CD4-positive, alpha-beta T cell treated with Interleukin-2 at 100 ng/mL for 4 hours (primary cell): ENCODE data around the gene MYLIP.

ENCODE experiments used
- DNase-seq: peaks from one replicate; pipeline ENCODE4 v3.0.0-alpha.2; 2020; ENCODE audit warnings: low spot score

MYLIP gene

DNA sequence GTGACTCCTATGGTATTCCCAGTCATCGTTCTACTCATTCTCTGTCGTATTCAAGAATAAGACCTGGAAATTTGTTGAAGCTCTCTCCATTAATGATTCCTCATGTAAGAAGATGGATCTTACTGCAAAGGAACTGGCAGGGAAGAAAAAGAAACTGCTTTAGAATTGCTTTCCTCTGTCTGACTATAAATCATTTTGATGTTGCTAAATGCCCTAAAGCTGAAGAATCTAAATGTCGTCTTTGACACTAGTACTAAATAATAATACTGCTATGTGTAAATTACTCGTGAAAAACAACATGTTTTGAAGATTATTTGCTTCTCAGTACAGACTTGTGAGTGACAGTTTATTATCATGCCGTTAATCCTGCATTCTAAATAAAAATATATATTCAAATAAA, 20.5 kb upstream of the MYLIP start:
- no peak for DNase-seq

DNA sequence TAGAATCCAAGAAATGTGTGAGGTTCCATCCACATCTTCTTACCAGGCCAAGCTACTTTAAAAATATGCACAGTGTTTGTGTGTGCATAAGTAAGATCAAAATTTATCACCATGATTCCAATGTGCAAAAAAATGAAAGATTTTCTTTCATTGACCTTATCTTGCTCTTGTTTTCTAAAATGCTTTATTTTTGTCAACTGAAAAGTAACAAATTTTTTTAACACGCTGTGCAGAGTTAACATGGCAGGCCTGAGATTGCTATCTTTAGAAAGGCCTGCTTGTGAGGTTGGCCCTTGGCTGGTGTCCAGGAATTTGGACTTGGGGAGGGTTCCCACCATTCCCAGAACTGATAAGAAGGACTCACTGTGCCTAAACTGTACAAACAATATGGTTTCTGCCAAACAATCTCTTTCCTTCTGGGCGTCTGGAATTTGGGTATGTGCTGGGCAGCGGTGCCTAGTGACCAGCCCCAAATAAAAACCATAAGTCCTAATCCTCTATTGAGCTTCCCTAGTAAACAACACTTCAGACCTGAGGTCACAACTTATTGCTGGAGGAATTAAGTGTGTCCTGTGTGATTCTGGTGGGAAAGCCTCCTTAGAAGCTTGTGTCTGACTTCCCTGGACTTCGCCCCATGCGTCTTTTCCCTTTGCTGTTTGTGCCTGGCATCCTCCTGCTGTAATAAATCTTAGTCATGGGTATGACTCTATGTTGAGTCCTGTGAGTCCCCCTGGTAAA, 19.8 kb upstream of the MYLIP start:
- DNase-seq: no peak

DNA sequence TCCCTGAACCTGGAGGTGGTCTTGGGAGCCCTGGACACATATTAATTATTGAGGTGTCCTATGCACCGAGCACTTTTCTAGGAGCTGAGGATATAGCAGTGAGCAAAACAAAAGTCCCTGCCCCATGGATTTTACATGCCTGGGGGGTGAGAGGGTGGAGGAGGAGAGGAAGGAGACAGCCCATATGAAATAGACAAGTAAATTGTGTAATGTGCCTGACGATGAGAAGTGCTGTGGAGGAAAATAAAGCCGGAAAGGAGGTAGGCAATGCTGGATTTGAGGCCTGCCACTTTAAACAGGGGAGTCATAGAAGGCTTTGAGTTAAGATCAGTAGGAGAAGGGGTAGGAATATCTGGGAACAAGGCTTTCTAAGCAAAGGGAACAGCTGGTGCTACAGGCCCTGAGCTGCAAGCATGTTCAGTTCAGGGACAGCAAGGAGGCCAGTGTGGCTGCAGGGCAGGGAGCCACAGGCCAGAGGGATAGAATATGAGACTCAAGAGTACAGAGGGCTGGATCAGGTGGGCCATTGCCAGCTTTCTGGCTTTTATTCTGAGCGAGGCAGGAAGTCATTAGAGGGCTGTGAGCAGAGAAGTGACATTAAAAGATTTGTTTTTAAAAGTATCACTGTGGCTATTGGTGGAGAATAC, 19.1 kb upstream of the MYLIP start:
- no peak for DNase-seq

DNA sequence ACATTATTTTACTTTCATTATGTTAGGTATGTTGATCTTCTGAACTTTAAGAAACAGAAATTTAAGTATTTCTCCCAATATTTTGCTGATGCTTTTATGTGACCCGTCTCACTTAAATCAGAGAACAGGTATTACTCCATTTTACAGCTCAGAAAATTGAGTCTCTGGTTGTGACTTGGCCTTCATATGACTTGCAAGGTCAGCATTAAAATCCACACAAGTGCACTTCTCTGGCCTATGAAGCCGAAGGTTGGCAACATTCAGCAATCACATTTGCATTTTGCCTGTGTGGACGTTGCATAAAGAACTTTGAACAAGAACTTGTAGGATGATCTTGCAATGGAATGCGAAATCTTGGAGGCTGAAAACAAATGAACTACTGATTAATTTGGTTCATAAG, 10.1 kb upstream of the MYLIP start:
- no peak for DNase-seq

DNA sequence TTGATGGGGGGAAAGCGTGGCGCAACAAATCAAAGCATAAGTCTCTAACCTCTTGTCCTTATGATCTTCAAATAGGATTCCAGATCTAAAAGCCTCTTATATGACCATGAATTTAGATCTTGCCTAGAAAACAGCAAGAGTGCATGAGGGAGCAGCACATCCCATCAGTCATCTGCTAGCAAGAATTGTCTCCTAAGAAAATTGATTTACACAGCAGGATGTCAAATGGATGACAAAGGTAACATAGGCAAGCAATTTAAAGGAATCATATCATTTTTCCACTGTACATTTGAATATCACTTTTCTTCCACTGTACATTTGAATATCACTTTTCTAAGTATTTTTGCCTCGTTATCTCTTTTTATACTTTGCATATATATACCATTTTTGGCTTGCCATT, 7.5 kb upstream of the MYLIP start:
- no peak for DNase-seq

DNA sequence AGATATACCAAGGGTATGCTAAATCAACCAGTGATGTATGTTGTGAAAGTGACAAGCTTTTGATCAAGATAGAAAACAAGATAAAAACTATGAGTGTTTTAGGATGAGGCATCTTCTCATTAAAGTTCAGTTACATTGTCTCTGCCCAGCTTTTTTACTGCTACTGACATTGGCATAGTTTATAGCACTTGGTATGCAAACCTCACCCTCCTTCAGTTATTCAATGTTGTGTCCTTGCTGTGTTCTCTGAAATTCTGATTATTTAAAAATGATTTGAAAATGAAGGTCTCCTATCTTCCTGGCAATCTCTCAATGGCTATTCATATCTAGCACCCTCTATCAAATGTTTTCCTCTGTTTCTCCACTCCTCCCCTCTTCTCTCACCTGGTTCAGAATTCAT, 6.7 kb upstream of the MYLIP start:
- no peak for DNase-seq

DNA sequence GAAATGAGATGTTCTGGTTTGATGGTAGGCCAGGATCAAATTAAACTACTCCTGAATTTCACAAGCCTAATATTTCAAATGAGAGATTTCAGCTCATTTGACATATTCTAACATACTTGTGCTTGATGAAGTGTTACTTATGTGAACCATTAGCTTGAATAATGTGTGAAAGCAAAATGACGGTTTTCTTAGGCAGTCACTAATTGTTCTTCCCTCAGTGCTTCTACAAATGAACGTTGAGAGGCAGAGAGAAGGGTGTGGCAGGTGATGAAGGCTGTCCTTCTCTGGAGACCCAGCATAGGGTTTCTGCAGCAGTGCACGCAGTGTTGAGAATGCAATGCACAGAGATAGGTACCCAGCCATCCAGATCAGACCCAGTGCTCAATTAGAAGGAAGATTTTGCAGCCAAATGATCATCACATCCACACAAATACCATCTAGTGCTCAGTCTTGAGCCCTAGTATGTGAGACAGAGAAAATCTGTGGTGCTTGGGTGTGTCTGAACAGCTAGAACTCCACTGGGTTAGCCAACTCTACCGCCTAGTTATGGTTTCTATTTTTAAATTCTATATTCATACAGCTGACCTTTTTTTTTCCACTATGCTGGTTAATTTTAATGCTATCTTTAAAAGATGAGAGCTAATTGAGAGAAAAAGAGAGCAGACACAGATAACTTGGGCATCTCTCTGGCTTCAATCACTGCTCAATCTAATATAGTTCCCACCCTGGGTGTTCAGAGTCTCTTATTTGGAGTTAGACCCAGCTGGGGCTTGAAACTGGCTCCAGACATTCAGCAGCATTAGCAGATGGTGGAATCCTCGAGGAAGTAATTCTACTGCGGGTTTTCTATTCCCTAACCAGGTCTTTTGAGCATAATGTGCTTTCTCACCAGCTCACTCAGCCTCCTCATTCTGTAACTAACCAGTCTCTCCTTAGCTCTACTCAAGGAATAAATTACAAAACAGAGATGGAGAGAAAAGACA, 4.4 kb upstream of the MYLIP start:
- DNase-seq: no peak

DNA sequence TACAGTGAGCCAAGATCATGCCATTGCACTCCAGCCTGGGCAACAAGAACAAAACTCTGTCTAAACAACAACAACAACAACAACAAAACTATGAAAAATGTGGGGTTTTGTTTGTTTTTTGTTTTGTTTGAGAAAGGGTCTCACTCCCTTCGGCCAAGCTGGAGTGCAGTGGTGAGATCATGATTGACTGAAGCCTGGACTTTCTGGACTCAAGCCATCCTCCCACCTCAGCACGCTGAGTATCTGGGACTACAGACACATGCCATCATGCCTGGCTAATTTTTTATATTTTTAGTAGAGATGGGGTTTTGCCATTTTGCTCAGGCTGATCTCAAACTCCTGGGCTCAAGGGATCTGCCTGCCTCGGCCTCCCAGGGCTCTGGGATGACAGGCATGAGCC, 2.8 kb upstream of the MYLIP start:
- no peak for DNase-seq

DNA sequence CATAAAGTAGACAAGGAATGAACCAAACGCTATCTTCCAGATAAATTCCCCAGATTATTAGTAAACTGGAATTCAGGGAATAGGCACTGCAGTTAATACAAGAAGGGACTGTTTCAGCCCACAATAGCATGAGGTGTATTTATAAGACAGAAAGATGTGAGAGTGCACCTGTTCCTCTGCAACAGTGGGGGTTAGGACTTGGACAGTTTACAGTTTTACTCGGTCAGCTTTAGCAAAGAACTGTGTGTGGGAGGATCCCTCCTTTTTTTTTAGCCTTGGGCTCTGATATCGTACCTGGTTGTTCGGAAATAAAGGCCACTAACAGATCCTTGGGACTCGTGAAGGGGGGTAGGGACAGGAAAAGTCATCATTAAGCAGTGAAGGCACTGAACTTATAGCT, 2.0 kb upstream of the MYLIP start:
- DNase-seq: no peak

DNA sequence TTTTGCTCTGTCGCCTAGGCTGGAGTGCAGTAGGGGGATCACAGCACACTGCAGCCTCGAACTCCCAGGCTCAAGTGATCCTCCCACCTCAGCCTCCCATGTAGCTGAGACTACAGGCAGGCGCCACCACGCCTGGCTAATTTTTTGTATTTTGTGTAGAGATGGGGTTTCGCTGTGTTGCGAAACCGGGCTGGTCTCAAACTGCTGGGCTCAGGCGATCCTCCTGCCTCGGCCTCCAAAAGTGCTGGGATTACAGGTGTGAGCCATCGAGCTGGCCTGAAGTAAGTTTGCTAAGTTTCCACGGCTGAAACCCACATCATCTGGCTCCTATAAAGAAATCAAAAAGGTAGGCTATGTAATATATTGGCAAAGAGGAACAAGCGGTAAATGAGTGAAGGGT, 1.4 kb upstream of the MYLIP start:
- DNase-seq: no peak

DNA sequence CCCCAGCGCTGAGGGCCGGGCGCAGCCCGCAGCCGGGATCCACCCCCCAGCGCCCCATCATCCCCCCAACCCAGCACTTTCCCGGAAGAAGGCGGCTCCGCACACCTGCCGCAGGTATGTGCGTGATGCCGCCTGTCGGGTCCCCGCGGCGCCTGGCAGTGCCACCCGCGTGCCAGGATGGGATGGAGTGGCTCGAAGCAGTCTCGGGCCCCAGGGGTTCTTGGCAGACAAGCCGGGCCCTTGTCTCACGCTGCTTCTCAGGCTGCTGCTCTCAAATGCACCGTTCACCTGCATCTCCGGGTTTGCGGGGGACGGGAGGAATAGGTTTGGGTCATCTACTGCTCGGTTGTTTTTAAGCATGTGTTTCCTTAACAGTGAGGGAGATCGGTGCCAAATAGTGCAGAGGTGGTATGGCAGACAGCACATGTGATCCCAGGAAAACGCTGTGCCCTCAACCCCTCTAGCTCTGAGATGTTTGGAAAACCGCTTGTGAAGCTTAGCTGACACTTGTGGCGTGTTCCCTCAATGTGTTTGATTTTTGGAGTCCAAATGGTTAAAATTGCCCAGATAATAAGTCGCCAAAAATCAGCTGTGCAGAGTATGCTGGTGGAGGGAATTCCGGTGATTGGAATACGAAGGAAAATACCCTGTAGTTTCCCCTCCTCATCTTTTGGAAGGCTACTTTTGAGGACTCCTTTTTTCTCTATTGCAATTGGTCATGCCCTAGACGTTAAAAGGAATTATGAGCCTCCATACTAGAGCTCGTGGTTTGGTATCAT, 926 bp downstream of the MYLIP start:
- no peak for DNase-seq

DNA sequence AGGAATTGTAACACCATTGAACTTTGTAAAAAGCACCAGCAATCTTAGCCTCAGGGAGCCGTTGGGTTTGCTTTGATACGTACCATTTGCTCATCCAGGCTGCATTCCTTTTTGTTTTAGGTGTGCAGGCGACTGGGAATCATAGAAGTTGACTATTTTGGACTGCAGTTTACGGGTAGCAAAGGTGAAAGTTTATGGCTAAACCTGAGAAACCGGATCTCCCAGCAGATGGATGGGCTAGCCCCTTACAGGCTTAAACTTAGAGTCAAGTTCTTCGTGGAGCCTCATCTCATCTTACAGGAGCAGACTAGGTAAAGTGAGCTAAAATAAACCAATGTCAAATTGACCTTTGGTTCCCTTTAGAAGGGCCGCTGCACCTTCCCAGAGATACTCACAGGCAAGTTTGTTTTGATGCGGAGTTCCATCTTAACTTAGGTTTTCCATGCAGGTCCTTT, 1.6 kb downstream of the MYLIP start:
- no peak for DNase-seq

DNA sequence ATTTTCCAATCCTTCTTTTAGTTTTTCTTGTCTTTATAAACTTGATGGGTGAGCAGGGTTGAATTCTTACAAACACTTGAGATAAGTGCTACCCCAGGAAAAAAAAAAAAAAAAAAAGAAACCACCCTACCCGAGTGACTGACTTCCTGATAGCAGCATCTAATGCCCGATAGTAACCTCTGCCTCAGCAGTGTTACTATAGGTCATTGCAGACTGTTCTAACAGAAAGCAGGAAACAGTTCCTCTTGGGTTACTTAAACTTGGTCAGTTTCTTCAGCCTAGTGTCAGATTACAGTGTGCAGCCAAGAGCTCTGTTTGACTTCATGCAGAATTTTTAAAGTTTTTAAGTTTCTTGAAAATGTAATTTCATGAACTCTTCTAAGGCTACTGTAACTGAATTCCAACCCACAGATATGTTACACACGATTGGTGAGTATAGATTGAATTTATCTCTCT, 2.1 kb downstream of the MYLIP start:
- DNase-seq: peak; percentile 78

DNA sequence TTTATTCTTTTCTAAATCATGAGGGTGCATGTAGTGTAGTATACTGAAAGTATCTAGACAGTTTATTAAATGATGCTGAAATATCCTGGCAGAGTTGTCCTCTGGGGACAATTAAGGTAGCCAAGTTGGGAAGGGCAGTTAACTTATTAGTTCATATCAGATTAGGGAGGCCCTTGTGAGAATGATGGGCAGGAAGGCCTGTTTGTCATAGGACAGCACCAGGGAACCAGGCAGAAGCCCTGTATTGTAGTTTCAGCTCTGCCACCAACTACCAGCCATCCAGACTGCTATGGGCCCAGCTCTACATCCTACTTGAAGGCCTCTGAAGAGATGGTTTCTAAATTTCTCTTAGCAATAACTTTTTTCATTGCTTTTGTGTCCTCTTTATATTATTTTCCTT, 4.0 kb downstream of the MYLIP start:
- no peak for DNase-seq

DNA sequence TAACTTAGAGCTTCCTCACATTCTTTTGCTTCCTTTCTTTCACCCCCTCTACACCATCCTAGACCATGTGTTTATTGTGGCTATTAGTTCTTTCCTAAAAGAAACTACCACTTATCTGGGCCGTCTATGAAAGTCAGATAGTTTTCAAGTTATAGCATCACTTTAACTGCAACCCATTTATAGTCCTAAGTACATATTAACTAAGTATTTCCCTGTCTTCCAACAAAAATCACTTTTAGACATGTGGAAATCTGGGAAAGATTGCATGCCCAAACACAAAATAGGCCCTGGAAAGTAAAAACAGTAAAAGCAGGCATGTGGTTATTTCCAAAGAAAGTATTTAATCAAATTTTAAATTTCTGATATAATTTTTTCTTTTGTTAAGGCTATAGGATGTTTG, 5.5 kb downstream of the MYLIP start:
- DNase-seq: no peak

DNA sequence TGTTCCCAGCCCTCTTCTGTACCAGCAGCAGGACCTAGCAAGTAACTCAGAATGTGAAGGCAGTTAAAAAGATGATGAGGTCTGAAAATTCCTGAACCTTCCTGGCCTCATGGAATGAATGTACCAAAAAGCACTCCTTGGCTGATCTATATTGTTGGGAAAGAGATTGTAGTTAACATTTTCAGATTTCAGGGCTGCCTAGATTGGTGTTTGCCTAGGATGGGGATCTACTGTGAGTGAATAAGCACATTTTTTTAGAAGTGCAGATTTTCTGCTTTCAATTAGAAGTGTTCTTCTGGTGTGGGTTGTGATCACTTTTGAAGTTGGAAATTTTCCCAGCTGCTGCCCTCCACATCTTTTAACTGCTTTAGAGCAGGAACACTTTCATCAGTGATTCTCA, 6.2 kb downstream of the MYLIP start:
- DNase-seq: no peak

DNA sequence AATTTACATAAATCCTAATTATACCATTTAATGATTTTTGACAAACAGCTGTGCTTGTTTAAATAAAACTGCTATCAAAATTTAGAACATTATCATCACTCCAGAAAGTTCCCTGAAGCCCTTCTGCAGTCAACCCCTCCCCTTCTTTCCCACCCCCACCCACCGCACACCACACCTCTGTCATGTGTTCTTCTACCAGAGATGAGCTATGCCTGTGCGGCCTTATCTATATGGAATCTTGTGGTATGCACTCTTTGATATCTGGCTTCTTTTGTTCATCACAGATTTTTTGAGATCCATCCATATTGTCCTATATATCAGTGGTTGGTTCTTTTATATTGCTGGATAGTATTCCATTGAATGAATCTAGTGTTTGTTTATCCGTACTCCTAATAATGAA, 7.2 kb downstream of the MYLIP start:
- peak; percentile 63 for DNase-seq

DNA sequence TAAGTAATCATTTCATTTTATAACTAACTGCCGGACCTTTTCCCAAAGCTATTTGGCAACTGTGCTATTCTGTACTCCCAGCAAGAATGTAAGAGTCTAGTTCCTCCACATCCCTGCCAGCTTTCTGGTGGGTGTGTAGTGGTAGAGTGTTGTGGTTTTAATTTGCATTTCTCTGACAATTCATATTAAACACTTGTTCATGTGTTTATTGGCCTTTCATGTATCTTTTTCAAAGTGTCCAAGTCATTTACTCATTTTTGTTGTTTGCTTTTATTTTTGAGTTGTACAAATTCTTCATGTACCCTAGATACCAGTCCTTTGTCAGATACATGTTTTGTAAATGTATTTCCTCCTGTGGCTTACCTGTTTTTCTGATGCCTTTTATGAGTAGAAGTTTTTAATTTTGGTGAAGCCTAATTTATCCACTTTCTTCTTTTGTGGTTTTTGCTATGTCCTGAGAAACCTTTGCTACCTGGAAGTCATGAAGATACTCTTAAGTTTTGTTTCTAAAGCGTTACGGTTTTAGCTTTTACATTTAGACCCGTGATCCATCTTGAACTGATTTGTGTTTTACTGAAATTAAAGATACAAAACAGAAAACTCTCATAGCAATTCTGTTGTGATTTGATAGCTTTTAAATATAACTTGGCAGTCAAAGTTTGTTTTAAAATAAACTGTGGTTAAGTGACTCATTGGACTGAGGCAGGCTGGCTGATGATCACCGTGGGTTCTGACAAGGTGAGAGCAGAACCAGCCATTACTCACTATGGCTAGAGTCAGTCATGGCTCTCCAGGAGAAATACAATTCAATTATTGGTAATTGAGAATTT, 8.0 kb downstream of the MYLIP start:
- peak; percentile 81 for DNase-seq

DNA sequence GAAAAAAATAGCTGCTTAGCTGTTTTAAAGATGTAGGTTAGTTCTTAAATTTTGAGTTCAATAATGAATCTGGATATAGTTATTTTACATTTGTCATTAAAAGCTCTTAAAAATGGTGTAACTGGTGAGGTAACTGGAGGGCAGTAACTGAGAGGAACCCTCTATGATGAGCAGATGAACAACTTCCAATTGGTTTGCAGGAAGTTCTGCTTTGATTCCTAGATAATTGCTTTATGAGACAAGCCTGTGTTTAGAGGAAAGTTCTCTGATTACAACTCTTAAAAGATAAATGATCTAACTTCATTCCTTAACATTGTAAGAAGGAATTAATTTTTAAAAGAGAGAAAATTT, 8.5 kb downstream of the MYLIP start:
- DNase-seq: no peak

DNA sequence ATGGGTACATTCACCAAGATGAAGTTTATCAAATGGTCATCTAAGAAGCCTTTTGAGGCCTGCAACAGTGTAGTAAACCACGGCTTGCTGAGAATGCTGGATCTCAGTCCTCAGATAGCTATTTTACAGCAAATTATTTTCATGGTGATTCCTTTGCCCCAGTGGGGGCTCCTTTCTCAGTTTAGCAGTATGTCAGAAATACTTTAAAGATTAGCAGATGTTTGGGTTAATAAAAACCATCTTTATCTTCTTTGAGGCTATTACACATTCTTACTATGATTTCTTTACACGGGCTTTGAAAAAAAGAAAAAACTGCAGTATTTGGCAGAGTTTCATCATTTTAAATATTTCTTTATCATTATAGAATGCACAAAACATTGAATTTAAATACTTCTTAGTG, 10.7 kb downstream of the MYLIP start:
- DNase-seq: no peak

DNA sequence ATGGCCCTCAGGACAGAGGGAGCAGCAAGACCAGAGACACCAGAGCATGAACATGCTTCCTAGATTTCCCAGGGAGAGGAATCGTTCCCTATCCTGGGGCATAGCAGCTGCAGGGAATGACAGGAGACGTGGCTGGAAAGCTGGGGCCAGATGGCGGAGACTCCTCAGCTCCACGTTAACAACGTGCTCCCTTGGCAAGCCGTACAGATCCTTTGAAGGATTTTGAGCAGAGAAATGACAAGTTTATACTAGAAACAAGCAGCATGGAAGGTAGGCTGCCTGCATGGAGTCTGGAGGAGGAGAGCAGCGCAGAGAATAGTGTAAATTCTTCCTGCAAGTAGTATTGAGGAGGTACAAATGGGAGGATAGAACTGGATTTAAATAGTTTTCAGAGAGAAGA, 11.7 kb downstream of the MYLIP start:
- DNase-seq: no peak
